Omental fat pad (tissue), 4 donors: Measurements from ENCODE around the gene STPG3. TPM values are rescaled to one million over a fixed set of nuclear protein-coding genes. Genes with fewer than 3 reads are reported as not detected.

Experiments used
- ATAC-seq: fragments of 150-250 bp; one replicate; pipeline ENCODE4 v1.9.1; 2016; ENCODE audit warnings: mild to moderate bottlenecking, moderate library complexity; ENCODE audit not compliant: low FRiP score
- DNase-seq: peaks from one replicate; pipeline ENCODE4 v3.0.0-alpha.2; 2019; ENCODE audit warnings: low spot score
- CTCF ChIP-seq, 3 donors: fragments of 450-650 bp; IDR thresholded peaks; one replicate each; pipeline ENCODE4 v1.5.1; 2016 to 2017; ENCODE audit warnings: antibody characterized with exemption in 3 of 3, mild to moderate bottlenecking in 3 of 3, moderate library complexity in 2 of 3
- total RNA-seq, 4 donors: library from RNA; depleted of rRNA; stranded (reverse); fragments of >200 nt; gene quantifications; one replicate each; pipeline ENCODE4 v1.1.0, GENCODE V29; 2016

STPG3 gene
- total RNA-seq, 4 donors from 2014 or later, result 0.56 TPM; not detected in 3

GRCh38 chr9:137271696-137272076 lies 20.6 kb downstream of the STPG3 start:
- DNase-seq (no peak), ATAC-seq (no peak)
- no peak for TF ChIP-seq CTCF (IDR thresholded peaks at IDR 0.05)

GRCh38 chr9:137272241-137273094 lies 21.4 kb downstream of the STPG3 start:
- TF ChIP-seq CTCF (IDR thresholded peaks at IDR 0.05), result no peak
- no peak for DNase-seq
- ATAC-seq, result peak; percentile 8

DNA sequence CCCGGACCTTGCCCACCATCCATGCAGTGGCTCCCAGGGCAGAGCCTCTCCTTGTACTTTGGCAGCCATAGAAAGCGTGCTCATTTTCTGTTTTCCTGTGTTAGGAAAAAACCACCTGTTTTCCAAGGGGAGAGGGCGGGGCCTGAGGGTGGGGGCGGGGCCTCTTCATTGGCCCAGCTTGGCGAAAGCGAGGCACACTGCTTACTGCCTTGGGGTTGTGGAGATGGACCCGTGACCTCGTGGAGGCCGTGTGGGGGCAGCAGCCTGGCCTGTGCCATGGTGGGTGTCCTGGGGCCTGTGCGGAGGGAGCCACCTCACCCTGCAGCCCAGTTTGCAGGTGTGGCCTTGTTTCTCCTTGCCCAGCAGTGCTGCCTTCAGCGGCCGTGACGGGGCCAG lies 22.0 kb downstream of the STPG3 start:
- DNase-seq, result no peak
- ATAC-seq, result no peak
- TF ChIP-seq CTCF (IDR thresholded peaks at IDR 0.05), result no peak

DNA sequence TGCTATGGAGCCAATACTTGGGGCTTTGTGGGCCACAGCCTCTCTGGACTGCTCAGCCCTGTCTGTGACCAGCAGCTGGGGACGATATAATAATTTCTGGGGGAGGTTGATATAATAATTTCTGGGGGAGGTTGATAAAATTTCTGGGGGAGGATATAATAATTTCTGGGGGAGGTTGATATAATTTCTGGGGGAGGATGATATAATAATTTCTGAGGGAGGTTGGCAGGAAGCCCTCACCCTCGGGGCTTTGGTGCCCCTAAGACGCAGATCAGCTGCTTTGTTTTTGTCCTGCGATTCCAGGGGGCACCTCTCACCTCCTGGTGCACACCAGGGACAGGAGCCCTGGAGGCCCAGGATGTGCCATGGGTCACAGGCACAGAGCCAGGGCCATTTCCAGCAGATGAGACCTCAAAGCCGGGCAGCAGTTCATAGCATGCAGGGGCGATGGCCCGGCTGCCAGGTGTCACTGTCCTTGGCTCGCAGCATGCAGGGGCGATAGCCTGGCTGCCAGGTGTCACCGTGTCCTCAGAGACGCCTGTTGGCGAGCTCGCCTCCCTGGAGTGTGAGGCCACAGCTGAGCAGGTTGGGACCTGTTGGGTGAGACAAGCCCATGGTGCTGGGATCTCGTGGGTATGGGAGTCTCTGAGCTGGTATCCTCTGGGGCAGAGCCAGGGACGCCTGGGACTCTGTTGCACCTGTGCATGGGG lies 22.7 kb downstream of the STPG3 start:
- ATAC-seq, result no peak
- no peak for TF ChIP-seq CTCF (IDR thresholded peaks at IDR 0.05)
- DNase-seq, result no peak

- no peak for TF ChIP-seq CTCF (IDR thresholded peaks at IDR 0.05)
- ATAC-seq, result no peak
- no peak for DNase-seq
Measured at GRCh38 chr9:137275203-137275587, 24.1 kb downstream of the STPG3 start.

GRCh38 chr9:137275588-137276472 lies 24.7 kb downstream of the STPG3 start:
- no peak for DNase-seq
- no peak for TF ChIP-seq CTCF (IDR thresholded peaks at IDR 0.05)
- no peak for ATAC-seq
